MG63 (cell line): ENCODE data around the gene CCDC57. TPM values are rescaled to one million over a fixed set of nuclear protein-coding genes. Genes with fewer than 3 reads are reported as not detected.

Experiments
- DNase-seq: peaks from one replicate; pipeline ENCODE4 v3.0.0-alpha.2; 2020
- H3K27me3 ChIP-seq: fragments of 250-450 bp; sonication (Bioruptor Pico); 2 replicates; pipeline ENCODE4 v1.5.1; 2020; ENCODE audit warnings: mild to moderate bottlenecking, moderate library complexity
- H3K36me3 ChIP-seq: fragments of 250-450 bp; sonication (Bioruptor Pico); 2 replicates; pipeline ENCODE4 v1.5.1; 2020; ENCODE audit warnings: mild to moderate bottlenecking, moderate library complexity
- H3K4me3 ChIP-seq: fragments of 250-450 bp; sonication (Bioruptor Pico); 2 replicates; pipeline ENCODE4 v1.5.1; 2020; ENCODE audit warnings: mild to moderate bottlenecking, moderate library complexity
- H3K9me3 ChIP-seq: fragments of 250-450 bp; sonication (Bioruptor Pico); 2 replicates; pipeline ENCODE4 v1.5.1; 2020; ENCODE audit warnings: mild to moderate bottlenecking, moderate library complexity
- total RNA-seq: library from RNA; depleted of rRNA; stranded (reverse); fragments of >200 nt; shearing (Covaris generic); gene quantifications from 2 replicates; pipeline ENCODE4 v1.2.3, GENCODE V29; 2014; ENCODE audit warnings: low replicate concordance

The CCDC57 gene
- total RNA-seq, 1 experiment from 2014 or later = 8.2 TPM

DNA sequence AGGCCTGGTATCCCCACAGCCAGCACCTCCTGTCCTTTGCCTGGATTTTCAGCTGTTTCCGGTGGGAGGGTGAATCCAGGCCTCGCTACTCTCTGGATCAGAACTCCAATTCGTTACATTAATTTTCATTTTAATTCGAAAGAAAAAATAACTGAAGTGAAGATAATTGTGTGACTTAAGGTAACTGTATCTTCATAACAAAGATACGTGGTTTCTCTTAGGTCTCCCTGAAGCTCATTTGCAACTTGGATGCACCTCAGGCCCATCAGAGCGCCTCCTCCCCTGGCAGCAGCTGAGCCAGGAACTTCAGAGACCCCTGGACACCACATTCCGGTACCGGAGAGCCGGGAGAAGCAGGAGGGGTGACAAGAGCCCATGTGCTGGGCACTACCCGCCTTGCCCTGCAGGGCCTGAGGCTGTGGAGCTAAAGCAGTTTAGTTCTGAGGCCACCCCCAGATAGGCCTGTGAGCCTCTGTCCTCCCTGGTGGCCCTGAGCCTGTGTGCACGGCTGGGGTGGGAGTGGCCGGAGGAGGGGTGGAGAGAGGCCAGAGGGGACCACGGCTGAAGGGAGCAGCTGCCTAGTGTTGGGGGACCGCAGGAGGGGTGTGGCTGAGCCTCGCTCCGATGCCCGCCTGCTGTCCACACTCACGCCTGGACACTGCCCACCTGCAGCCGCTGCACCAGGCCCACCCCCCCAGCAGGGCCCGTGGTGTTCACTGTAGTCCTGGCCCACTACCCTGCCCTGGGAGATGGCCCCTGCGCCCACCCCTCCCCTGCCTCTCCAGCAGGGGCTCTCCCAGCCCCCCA lies 135.7 kb downstream of the CCDC57 start:
- Histone ChIP-seq H3K9me3 (no peaks in the 10 kb centered on the region), H3K36me3 (peaks cover 43% of the 10 kb centered on the region), H3K4me3 (no peak overlapping the region), H3K27me3 (peaks cover 2% of the 10 kb centered on the region; the same call in 1 of the 2 replicates)
- no peak for DNase-seq

DNA sequence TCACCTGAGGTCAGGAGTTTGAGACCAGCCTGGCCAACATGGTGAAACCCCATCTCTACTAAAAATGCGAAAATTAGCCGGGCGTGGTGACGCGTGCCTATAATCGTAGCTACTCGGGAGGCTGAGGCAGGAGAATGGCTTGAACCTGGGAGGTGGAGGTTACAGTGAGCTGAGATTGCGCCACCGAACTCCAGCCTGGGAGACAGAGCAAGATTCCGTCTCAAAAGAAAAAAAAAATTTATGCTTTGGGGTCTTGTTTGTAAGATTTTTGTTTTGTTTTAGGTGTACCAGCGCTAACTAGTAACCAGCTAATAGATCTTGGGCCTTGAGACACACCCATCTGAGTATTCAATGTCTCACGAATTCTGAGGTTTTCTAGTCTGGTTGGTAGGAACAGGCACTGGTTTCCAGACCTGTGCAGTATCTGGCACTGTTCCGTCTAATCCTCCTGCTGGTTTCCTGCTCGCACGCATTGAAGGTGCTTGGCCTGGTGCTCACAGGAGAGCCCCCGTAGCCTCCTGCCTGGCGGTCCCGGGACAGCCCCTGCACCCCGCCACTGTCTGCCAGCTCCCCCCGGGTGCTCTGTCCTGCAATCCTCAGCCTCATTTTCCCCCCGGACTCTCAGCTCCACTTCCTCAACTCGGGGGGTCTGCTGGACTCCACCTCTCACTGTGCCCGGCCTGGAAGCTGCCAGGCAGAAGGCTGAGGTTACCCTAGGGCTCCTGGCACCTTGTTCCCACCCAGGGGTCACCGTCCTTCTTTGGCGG lies 136.4 kb downstream of the CCDC57 start:
- H3K36me3 ChIP-seq = peaks cover 38% of the 10 kb centered on the region
- DNase-seq = no peak
- H3K27me3 ChIP-seq = peaks cover 2% of the 10 kb centered on the region; the same call in 1 of the 2 replicates
- H3K9me3 ChIP-seq = no peaks in the 10 kb centered on the region
- no peak overlapping the region for H3K4me3 ChIP-seq

DNA sequence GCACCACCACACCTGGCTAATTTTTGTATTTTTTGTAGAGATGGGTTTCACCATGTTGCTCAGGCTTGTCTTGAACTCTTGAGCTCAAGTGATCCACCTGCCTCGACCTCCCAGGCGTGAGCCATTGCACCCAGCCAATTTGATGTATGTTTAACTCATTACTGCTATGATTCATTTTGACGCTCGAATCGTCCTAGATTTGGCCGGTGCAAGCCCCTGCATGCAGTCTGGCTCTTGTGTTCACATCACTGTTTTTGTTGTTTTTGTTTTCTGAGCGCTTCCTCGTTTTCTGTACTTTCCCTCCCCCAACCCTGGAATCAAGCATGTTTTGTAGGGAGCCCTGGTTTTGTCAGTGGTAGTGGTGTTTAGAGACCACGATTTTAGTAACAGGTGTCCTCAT lies 139.2 kb downstream of the CCDC57 start:
- no peak overlapping the region for H3K4me3 ChIP-seq
- peaks cover 2% of the 10 kb centered on the region; the same call in 1 of the 2 replicates for H3K27me3 ChIP-seq
- DNase-seq = no peak
- H3K36me3 ChIP-seq = peaks cover 14% of the 10 kb centered on the region
- H3K9me3 ChIP-seq = no peaks in the 10 kb centered on the region

DNA sequence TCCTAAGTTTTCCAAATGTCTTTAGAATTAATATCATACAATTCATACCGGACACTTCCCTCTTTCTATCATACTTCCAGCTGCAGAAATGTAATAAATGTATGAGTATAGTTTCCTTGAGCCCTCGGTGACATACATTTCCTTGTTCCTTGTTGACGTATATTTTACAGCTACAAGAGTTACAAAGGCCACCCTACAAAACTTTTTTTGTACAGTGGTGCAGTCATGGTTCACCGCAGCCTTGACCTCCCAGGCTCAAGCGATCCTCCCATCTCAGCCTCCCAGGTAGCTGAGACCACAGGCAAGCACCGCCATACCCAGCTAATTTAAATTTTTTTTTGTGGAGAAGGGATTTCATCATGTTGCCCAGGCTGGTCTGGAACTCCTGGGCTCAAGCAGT lies 139.8 kb downstream of the CCDC57 start:
- Histone ChIP-seq H3K27me3 (peaks cover 2% of the 10 kb centered on the region; the same call in 1 of the 2 replicates), H3K9me3 (no peaks in the 10 kb centered on the region)
- DNase-seq = no peak

DNA sequence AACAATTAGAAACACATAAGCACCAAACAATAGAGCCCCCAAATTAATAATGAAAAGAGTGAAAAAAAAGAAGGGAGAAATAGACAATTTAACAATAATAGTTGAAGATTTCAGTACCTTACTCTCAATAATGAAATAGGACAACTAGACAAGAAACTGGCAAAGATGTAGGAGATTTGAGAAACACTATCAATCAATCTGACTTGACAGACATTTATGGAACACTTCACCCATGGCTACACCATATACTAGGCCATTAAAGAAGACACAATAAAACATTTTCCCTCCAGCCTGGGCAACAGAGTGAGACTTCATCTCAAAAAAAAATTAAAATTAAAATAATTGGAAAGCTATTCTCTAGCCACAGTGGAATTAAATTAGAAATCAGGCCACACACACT lies 142.0 kb downstream of the CCDC57 start:
- Histone ChIP-seq H3K9me3 (no peaks in the 10 kb centered on the region), H3K4me3 (no peak overlapping the region), H3K27me3 (peaks cover 2% of the 10 kb centered on the region; the same call in 1 of the 2 replicates), H3K36me3 (no peaks in the 10 kb centered on the region)
- DNase-seq = no peak

More for the DNA sequence above, 139.8 kb downstream of the CCDC57 start:
- H3K4me3 ChIP-seq = no peak overlapping the region
- peaks cover 8% of the 10 kb centered on the region for H3K36me3 ChIP-seq

DNA sequence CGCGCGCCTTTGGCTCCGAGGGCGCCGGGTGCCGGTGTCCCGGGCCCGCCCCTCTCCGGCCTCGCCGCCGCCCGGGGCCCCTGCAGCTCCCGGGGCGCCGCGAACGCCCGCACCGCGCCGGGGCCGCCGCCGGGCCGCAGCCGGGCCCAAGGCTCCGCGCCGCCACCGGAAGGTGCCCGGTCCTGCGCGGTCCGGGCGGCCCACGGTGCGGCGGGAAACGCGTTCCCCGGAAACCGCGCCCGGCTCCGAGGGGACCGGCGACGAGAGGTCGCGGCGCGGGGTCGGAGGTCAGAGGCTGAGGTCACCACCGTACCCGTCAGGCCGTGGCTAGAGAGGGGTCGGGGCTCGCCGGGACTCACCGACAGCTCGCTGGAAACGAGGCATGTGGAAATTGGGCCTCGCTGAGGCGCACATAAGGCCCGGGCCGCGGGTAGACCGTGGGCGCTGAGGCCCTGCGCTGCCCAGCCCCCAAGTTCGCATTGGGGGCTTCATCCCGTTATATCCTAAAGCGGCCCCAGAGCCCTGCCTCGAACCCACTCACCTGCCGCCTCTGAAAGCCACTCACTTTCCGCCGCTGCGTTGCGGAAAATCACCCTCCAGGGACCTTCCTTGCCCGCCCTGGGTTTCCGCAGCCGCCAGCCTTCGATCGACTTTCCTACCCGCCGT lies 146.9 kb downstream of the CCDC57 start, which contains the start of gene DUS1L:
TSS of gene DUS1L (minus strand) at position 167 of the 666 bp plus-strand sequence. CDS start 745 bp downstream, outside the sequence.
- peak; percentile 65 for DNase-seq
- H3K36me3 ChIP-seq = peaks cover 40% of the 10 kb centered on the region
- no peaks in the 10 kb centered on the region for H3K27me3 ChIP-seq
- peak within 1 kb of the TSS; percentile 93 for H3K4me3 ChIP-seq
- no peaks in the 10 kb centered on the region for H3K9me3 ChIP-seq

DNA sequence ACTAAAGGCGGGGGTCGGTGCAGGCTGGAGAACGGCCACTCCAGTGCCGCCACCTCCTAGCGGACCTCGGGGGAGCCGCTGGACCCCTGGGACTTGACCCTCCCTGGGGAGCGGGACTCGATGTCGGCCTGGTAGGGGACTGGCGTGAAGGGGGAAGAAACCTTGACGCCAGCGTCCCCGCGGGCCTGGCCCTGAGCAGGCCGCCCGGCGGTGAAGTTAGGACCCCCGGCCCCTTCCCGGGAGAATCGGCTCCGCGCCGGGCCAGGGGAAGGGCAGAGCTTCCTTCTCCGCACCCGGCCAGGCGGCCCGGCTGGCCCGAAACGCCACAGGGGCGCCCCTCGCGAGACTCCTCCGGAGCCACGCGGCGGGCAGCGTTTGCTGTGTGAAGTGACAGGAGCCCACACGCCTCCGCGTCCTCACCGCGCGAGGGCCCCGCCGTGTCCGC lies 147.4 kb downstream of the CCDC57 start:
- Histone ChIP-seq H3K27me3 (no peaks in the 10 kb centered on the region), H3K36me3 (peaks cover 46% of the 10 kb centered on the region), H3K9me3 (no peaks in the 10 kb centered on the region), H3K4me3 (peak overlapping the region; percentile 93)
- DNase-seq = no peak

DNA sequence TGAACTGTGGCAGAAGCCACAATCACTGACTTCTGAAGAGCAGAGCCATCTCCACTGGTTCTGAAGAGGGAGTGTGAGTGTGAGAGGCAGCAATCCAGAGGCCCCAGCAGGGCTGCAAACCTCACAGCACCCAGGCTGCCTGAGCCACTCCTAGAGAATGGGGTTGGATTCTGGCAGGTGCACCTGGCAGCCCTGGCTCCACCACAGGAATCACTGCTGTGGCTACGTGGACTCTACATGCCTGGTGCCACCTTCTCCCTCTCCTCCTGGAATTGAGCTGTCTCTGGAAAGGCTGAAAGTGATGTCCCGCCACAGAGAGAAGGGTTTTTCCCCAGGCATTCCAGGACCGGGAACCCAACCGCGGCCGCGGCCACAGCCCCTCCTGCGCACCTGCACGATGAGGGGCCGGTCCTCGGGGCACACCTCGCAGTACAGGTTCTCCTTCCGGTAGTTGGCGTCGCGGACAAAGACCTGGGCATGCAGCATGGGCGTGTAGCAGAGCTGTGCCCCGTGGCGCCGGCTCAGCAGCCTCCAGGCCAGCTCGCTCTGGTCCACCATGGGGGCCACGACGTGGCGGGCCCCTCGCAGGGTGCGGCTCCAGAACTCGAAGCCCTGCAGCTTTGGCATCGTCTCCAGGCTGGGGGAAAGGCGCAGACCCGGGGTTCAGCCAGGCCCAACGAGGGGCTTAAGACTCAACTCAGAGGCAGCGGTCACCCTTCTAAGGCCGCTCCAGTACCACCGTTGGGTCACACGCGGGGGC lies 148.0 kb downstream of the CCDC57 start:
- Histone ChIP-seq H3K4me3 (peak overlapping the region; percentile 93), H3K9me3 (no peaks in the 10 kb centered on the region), H3K27me3 (no peaks in the 10 kb centered on the region), H3K36me3 (peaks cover 52% of the 10 kb centered on the region)
- DNase-seq = no peak

DNA sequence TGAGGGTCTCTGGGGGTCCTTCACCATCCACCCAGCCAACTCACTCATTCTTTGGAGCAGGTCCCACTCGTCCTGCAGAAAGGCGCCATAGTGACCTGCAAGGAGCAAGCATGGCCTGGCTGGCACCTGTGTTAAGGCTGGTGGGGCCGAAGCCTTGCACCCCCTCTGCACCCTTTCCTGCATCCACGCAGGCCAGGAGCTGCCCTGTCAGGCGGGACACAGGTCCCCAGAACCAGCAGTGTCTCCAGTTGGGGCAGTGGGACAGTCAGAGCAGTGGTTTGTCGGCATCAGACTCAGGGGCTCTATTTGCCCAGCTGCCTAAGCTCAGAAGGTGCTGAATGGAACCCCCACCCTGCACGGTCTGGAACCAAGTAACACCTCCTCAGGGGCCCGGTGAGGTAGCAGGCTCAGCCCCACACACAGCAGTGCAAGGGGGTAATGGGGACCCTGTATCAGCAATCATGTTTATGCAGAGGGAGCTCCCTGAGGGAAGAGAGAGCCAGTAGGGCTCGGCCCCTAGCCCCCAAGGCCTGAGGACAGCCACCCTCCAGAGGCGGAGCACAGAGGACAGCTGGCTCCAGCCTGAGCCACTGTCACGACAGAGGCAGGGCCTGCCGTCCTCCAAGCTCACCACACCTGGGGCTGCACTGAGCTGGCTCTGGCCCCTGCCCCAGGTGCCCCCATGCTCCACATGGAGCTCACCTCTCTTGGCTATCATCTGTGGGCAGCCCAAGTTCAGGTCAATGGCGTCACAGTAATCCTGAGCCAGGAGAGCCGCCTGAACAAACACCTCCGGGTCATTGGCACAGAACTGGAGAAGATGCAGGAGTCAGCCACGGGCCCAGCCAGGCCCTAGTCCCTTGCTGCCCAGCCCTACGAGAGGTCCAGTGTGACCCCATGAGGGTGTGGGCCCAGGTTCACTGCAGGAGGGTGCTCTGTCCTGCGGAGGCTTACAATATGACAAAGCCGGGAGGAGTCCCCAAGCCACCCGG lies 148.9 kb downstream of the CCDC57 start:
- H3K27me3 ChIP-seq = no peaks in the 10 kb centered on the region
- H3K36me3 ChIP-seq = peaks cover 61% of the 10 kb centered on the region
- DNase-seq = no peak
- peak overlapping the region; percentile 93; the same call in 1 of the 2 replicates for H3K4me3 ChIP-seq
- H3K9me3 ChIP-seq = no peaks in the 10 kb centered on the region

DNA sequence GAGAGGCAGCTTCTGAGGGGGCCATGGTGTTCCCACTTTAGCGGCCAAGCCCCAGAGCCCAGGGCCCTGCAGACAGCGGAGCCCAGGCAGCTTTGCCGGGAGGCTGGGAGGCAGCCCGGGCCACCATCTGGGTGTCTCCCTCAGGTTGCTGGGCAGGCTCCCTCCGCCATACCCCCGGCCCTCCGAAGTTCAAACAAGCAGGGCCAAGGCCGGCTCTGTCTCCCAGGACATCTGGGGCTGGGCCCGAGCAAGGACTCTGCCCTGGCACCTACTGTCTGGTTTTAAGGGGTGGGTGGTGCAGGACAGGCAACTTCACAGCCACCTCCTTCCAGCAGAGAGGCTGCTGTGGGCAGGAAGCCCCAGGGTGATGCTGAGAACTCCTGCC lies 149.7 kb downstream of the CCDC57 start:
- DNase-seq = no peak
- H3K27me3 ChIP-seq = no peaks in the 10 kb centered on the region
- no peaks in the 10 kb centered on the region for H3K9me3 ChIP-seq
- H3K4me3 ChIP-seq = no peak overlapping the region
- H3K36me3 ChIP-seq = peaks cover 66% of the 10 kb centered on the region

DNA sequence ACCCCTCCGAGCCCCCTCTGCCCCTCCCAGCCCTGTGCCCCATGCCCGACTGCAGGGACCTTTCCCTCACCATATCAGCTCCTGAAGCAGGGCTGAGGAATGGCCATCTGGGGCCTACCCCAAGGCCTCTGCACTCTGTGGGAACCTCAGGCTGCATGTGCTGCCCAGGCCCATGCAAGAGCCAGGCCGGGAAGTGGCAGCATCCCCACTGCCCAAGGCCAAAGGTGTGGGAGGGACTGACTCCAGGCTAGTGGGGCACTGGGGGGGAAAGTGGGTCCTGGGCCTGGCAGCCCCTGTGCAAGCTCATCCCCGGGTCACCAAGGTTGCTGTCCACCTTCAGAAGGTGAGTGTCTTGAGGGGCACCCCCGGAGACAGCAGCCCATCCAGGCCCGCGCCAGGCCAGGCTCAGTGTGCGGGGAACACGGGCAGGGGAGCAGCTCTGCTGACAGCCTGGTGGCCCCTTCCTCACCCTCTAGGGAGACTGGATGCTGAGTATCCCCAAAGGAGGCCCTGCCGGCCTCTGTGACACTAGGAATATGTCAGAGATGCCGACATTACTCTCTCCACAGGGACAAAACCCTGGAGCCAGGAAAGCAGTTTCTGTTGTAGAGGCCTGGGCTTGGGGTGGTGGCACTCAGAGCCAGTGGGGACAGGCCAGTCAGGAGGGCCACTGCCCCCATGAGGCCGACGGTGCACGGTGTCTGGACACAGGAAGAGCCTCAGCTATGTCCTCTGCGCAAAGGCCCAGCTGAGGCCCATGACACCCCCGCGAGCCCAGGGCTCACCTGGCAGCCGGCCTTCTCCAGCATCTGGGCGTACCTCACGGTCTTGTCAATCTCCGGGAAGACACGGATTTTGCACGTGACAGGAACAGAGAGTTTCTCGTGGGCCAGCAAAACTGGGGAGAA lies 150.3 kb downstream of the CCDC57 start:
- no peaks in the 10 kb centered on the region for H3K27me3 ChIP-seq
- no peak for DNase-seq
- no peaks in the 10 kb centered on the region for H3K9me3 ChIP-seq
- H3K36me3 ChIP-seq = peaks cover 73% of the 10 kb centered on the region
- no peak overlapping the region for H3K4me3 ChIP-seq

DNA sequence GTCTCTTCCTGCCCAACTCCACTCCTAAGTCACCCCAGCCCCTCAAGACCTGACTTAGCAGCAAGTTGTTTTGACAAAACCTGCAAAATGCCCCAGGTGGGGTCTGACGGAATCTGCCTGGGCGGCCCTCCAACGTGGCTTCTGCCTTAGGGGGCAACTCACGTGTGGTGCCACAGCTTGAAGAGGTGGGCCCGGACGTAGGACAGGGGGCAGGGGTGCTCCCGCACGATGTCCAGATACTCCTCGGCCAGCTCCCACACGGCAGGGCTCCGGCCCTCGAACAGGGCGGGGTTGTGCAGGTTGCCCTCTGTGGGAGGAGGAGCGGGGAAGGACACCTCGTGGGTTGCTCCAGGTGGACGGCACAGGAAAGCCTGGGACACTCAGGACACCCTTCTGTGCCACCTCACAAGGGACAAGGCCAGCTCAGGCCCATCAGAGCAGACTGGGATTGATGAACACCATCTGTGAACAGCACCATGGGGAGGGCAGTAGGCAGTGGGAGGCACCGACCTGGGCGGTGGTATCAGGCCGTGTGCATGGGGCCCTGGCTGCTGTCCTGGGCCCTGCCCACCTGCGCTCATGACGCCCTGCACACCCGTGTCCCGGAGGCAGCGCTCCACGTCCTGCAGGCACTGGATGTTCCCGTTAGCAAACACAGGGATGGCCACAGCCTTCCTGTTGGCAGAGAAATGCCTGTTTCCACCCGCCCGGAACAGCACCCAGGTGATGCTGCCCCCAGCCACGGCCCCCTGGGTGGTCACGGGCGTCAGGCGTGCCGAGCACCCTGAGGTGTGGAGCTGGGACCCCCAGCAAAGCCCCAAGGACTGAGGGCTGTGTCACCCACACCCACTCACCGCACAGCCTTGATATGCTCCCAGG lies 151.4 kb downstream of the CCDC57 start:
- peaks cover 83% of the 10 kb centered on the region for H3K36me3 ChIP-seq
- DNase-seq = no peak
- H3K9me3 ChIP-seq = no peaks in the 10 kb centered on the region
- no peak overlapping the region for H3K4me3 ChIP-seq
- H3K27me3 ChIP-seq = no peaks in the 10 kb centered on the region

DNA sequence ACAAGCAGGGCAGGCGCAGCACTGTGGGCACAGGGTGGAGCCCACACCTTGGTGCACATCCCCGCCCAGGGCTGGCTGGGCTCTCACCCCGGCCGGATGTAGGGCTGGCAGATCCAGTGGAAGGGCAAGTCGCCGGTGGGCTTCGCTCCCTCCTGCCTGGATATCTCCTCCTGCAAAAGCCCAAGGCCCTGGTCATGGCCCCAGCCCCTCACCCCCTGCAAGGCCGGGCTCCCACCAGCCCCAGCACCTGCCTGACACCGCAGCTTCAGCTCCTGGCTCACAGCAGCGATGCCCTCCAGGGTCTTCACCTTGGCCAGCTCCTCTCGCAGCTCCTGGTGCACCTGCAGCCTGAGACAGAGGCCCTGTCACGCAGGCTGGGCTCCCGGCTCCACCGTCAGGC lies 152.0 kb downstream of the CCDC57 start:
- Histone ChIP-seq H3K27me3 (no peaks in the 10 kb centered on the region), H3K36me3 (peaks cover 90% of the 10 kb centered on the region), H3K4me3 (no peak overlapping the region), H3K9me3 (no peaks in the 10 kb centered on the region)
- DNase-seq = no peak

DNA sequence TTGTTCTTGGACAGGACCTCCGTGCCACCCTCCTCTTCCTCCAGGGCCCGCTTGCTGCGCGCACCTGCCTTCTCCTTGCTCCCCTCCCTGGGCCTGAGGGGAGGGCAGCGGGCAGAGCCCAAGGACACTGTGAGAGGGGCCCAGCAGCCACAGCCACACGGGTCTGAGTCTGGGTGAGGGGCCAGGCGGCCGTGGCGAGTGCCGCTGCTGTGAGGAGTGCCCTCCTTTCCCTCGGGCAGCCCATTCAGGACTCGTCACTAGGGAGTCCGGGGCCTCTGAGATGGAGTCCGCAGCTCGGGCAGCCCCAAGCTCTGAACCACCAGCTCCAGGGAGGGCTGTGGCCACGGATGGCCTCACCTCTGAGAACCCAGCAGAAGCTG lies 152.7 kb downstream of the CCDC57 start:
- DNase-seq = no peak
- Histone ChIP-seq H3K4me3 (no peak overlapping the region), H3K36me3 (peaks cover 92% of the 10 kb centered on the region), H3K27me3 (no peaks in the 10 kb centered on the region), H3K9me3 (no peaks in the 10 kb centered on the region)
